ENCODE data around the gene KCNMA1. TPM values are rescaled to one million over a fixed set of nuclear protein-coding genes. Genes with fewer than 3 reads are reported as not detected.

KCNMA1 gene
- polyA plus RNA-seq, 1 of the 3 experiments (the other 2 are of a cell fraction): 107 TPM

GRCh38 chr10:77504196-77504872 is 133.3 kb downstream of the KCNMA1 start:
- Histone ChIP-seq H3K9me2 (no peaks in the 10 kb centered on the region), H3K79me2 (ENCODE audit: insufficient read depth) (peaks cover 27% of the 10 kb centered on the region), H3K4me2 (peak overlapping the region; percentile 70), H3K27ac (ENCODE audit: low read depth in 2 of 2, low read length in 1 of 2) (peak overlapping the region; percentile 76 to 91; a peak in 3 of 4 replicates), H4K20me1 (ENCODE audit: insufficient read depth) (no peaks in the 10 kb centered on the region), H3K4me3 (ENCODE audit: low read depth in 2 of 2, low read length in 1 of 2) (no peak overlapping the region), H3K9me3 (no peaks in the 10 kb centered on the region; the same call in 1 of the 2 replicates), H3K9ac (no peak overlapping the region; the same call in 1 of the 2 replicates), H3K4me1 (ENCODE audit: control insufficient read depth in 1 of 2, insufficient read depth in 2 of 2, low read depth in 1 of 2, low read length in 1 of 2) (peaks cover 20 to 58% of the 10 kb centered on the region in 2 experiments), H3F3A (replicated peaks; ENCODE audit: insufficient read depth) (peaks cover 57% of the 10 kb centered on the region), H2AFZ (ENCODE audit: low read depth) (no peak overlapping the region), H3K27me3 (ENCODE audit: insufficient read depth) (no peaks in the 10 kb centered on the region), H3K36me3 (replicated peaks in 1 of 2; ENCODE audit: control insufficient read depth in 1 of 2, insufficient read depth in 2 of 2, low read length in 1 of 2) (peaks cover 0 to 3% of the 10 kb centered on the region in 2 experiments)
- no peak for DNase-seq
- TF ChIP-seq FOSL2 (IDR thresholded peaks at IDR 0.05; ENCODE audit: borderline replicate concordance, low read depth): peak; percentile 45; the same call in 1 of the 2 replicates
- no peak for TF ChIP-seq ZBTB33 (IDR thresholded peaks at IDR 0.05; ENCODE audit: borderline replicate concordance, low read depth)
- ChIA-PET POLR2A (no interaction called here), CTCF (interaction anchor here (1.3 to 4.7 kb wide), 5 partner anchors 9 to 339 kb away, joined by 3 to 29 read pairs (median 5); no protein-coding TSS in a partner anchor)
- WGBS (ENCODE audit: low lambda C conversion rate): 90% methylated on average over 2 of the region's 2 CpGs

- Histone ChIP-seq H3F3A (replicated peaks; ENCODE audit: insufficient read depth) (peaks cover 46% of the 10 kb centered on the region), H3K27me3 (ENCODE audit: insufficient read depth) (no peaks in the 10 kb centered on the region), H3K36me3 (replicated peaks in 1 of 2; ENCODE audit: control insufficient read depth in 1 of 2, insufficient read depth in 2 of 2, low read length in 1 of 2) (peaks cover 0 to 3% of the 10 kb centered on the region in 2 experiments), H3K9me3 (no peaks in the 10 kb centered on the region; the same call in 1 of the 2 replicates), H3K79me2 (ENCODE audit: insufficient read depth) (peaks cover 19% of the 10 kb centered on the region), H3K9ac (peak overlapping the region; percentile 56; the same call in 1 of the 2 replicates), H4K20me1 (ENCODE audit: insufficient read depth) (no peaks in the 10 kb centered on the region), H3K4me1 (ENCODE audit: control insufficient read depth in 1 of 2, insufficient read depth in 2 of 2, low read depth in 1 of 2, low read length in 1 of 2) (peaks cover 13 to 56% of the 10 kb centered on the region in 2 experiments), H3K4me3 (ENCODE audit: low read depth in 2 of 2, low read length in 1 of 2) (no peak overlapping the region), H3K4me2 (peak overlapping the region; percentile 61), H3K9me2 (no peaks in the 10 kb centered on the region), H2AFZ (ENCODE audit: low read depth) (no peak overlapping the region; the same call in 1 of the 2 replicates), H3K27ac (ENCODE audit: low read depth in 2 of 2, low read length in 1 of 2) (peak overlapping the region; percentile 20 to 69; a peak in 3 of 4 replicates)
- CTCF ChIA-PET: no interaction called here
- no peak for DNase-seq
- 45% methylated on average over 4 of the region's 4 CpGs for WGBS (ENCODE audit: low lambda C conversion rate)
- TF ChIP-seq PBX3 (IDR thresholded peaks at IDR 0.05): no peak
- no peak for TF ChIP-seq YY1 (IDR thresholded peaks at IDR 0.05; ENCODE audit: low read depth)
- TF ChIP-seq FOSL2 (IDR thresholded peaks at IDR 0.05; ENCODE audit: borderline replicate concordance, low read depth): no peak
- no peak for TF ChIP-seq MEF2A (IDR thresholded peaks at IDR 0.05; ENCODE audit: borderline replicate concordance, low read depth)
- TF ChIP-seq CTCF (IDR thresholded peaks at IDR 0.05): 0 out of 2 replicates have a peak, but pooled peaks have one; percentile 15
- no peak for TF ChIP-seq USF2 (IDR thresholded peaks at IDR 0.05; ENCODE audit: borderline replicate concordance, low read depth, low read length)
- no peak for TF ChIP-seq FOXJ3 (CRISPR knock-in tag; IDR thresholded peaks at IDR 0.05)
- POLR2A ChIA-PET: no interaction called here
Measured at GRCh38 chr10:77501846-77502261, 135.8 kb downstream of the KCNMA1 start.

Data from SK-N-SH (cell line).